Measurements from ENCODE around the gene CABS1.

CABS1 gene

DNA sequence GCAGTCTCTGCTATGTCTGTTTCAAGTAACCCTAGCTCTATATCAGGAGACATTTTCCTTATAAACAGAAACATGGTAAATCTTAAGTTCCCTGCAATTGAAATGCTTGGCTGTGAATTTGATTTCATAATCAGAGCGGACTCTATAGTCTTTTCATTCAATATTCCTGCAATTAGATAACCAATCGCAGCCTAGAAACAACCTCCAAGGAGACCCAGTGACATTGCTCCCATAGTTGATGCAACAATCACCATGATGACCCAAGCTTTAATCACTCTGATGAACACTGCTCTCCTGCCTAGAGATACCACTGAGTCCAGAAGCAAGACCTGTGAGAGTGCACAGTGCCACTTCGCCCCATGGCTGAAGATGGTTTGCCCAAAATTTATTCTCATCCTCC, at the start of gene CABS1:
Gene CABS1, plus strand, starts transcription at position 301 of the 400 bp plus-strand sequence. Its CDS starts 59 bp downstream, at position 360.
- no peak for DNase-seq

DNA sequence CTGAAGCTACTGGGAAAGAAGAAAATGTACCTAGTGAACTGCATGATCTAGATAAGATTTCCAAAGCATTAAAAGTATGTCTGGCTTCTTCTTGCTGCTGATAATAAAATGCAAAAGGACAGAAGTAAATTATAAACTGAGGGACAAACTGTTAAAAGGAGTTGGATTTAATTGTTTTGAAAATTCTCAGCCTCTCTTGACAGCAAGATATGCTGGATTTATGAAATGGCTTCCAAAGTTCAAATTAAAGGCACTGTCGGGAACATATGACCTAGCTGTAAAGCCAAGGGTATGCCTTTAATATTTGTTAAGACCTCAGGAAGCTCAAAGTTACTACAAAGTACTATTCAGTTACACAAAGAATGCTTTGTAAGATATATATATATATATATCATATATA, 46.1 kb upstream of the CABS1 start:
- no peak for DNase-seq

DNA sequence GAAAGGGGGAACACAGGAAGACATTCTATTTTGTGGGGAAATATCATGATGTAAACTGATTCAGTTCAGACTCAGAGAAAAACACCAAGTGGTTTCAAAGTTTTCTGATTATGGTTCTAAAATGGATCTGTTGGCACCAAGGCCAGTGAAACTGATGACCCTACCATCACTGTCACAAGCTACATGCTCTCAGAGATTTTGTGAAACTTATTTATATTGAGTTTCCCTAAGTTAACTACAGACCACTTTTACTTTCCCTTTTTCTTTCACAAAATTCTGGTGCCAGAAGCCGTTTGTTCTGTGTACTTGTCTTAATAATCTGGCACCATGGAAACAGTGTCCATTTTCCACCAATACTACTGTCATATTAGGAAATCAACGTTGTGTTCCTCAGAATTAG, 43.4 kb upstream of the CABS1 start:
- no peak for DNase-seq

DNA sequence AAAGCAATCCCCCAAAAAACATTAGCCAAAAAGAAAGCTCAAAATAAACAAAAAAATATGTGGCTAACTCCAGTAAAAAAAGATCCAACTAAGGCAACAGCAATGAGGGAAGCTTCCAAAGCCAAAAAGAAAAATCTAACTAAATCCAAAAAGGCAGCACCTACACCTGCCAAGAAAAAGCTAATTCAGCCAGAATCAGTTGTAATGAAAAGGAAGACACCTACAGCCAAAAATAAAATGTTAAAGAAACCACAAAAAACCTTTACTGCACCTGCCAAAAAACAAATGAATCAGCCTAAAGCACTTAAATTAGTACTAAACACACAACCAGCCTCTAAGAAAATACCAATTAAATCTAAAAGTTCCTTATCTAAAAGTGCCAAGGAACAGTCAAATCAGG, 37.2 kb upstream of the CABS1 start:
- DNase-seq, result no peak

DNA sequence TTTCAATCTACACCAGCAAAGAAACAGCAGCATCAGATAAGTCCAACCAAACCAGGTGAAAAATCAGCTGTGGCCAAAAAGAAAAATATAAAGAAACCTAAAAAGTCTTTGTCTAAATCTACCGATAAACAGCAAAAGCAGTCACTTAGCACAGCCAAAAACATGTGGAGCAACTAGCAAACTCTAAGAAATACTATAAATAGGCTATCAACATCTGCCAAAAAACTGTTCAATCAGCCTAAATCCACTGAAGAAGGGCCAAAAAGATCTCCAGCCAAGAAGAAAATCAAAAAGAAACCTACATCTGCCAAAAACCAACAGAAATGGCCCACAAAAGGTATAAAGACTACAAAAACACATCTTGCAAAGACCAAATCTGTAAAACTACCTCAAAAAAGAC, 36.7 kb upstream of the CABS1 start:
- DNase-seq, result no peak

DNA sequence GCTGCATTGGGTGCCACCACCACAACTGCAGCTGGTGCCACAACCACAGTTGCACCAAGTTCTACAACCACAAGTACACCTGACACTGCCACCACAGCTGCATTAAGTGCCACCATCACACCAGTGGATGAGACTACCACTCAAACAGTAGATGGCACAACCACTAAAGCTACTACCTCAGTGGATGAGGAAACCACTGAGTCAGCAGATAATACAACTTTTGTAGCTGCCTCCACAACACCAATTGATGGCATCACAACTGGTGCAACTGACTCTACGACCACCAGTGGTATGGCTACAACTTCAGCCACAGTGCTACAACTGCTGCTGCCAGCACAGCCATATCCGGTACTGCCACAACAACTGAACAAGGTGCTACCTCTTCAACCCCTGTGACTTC, 35.1 kb upstream of the CABS1 start:
- DNase-seq, result no peak

DNA sequence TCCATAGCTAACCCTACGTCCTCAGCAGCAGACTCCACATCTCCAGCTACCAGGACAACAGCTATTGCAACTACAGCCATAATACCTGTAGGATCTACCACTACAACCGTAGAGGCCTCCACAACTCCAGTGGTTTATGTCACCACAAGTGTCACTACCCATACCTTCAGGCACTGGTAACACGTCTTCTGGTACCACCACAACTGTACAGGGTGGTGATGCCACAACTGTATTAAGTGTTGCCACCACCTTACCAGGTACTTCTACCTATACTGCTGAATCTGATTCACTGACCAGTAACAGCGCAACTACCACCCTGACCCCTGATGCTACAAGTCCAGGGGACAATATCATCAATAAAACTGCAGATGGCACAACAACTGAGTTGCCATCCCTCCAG, 34.6 kb upstream of the CABS1 start:
- DNase-seq, result no peak

DNA sequence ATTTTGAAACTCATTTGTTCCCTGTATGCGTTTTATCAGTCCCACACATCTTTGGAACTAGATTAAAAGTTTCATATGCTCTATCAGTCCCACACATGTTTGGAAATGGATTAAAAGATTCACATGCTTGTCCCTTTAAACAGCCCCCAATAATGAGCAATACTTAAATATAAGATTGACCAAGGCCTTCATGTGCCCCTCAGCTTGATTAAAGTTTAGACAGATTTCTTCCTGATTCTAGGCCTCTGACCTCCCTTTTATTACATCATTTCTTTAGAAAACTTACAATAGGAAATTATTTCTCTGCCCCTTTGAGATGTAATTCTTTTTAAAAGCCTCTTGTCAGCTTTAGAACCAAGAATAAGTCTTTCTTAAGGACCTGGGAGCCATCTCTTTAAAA, 31.7 kb upstream of the CABS1 start:
- no peak for DNase-seq

DNA sequence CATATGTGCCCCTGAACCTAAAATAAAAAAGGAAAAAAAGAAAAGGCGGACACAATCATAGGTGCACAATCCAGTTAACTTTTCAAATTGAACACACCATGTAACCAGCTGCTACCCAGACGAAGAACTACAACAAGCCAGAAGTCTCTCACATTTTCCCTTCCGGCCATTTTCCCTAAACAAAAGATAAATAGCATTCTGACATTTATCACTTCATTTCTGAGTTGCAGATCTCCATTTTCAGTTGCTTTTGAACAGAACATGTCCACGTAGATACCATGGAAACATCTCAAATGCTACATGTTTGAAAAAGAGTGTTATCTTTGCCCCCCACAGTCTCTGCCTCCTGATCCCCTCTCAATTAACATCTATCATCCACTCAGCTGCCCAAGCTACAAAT, 29.2 kb upstream of the CABS1 start:
- DNase-seq, result no peak

DNA sequence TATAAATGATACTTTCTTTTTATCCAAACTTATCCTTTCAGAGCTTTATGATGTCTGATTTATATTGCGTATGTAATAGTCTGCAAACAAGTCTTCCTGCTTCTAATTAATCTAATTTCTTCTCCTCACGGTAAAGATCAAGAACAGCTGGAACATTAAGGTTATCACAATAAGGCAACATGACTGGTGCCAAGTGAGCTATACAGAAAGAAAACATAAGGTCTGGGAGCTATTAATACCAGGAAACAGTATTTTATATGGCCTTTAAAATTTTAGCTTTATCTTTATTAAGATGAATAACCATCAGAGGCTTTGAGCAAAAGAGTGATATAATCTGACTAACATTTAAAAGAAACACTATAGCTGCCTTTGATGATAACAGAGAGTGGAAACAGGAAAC, 28.7 kb upstream of the CABS1 start:
- DNase-seq, result no peak

DNA sequence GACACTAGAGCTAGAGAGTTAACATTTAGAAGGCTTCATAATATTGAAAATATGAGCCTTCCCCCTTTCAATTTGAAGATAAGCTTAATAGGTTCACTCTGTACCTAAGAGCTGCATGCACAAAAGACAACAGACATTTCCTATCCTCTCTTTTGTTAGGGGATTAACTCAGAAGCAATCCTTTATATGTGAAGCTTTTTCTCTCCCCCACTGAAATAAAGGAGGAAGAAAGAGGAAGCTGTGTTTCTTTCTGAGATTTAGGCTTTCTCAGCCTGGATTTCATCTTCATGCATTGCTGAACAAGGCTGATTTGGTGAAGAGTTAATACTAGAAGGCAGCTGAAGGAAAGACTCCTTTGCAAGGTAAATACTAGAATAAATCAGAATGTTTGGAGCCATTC, 21.0 kb upstream of the CABS1 start:
- DNase-seq, result no peak

DNA sequence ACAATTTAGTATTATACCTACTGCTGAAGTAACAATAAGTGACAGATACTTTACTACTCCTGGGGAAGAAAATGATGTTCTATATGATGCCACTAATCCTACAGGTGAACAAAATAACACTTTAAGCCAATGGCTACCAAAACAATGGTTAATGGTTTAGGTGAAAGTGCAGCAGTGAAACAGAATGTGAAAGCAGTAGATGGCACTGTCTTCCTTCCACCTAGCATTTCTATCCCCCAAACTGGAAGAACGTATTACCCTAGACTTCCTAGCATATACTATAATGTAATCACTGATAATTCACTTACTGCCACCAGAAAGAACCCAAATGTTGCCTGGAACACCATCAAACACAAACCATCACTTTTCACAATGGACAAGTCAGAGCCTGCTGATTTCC, 18.9 kb upstream of the CABS1 start:
- DNase-seq, result no peak

DNA sequence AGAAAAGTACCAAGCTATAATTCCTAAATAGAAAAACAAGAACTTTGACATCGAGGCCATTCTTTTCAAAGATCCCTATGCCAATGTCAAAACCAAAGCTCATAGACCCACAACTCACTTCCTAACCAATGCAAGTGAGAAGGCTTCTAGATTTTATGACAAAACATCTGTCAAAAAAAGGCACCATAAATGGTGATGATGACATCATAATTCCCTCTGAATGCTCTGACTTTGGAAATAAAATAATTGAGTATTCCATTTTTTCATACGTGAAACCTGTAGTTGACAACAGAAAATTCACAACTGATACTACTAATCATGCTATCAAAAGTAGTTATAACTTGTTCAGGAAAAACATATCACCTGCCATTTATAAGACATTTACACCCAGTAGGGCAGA, 8.7 kb upstream of the CABS1 start:
- DNase-seq, result no peak

DNA sequence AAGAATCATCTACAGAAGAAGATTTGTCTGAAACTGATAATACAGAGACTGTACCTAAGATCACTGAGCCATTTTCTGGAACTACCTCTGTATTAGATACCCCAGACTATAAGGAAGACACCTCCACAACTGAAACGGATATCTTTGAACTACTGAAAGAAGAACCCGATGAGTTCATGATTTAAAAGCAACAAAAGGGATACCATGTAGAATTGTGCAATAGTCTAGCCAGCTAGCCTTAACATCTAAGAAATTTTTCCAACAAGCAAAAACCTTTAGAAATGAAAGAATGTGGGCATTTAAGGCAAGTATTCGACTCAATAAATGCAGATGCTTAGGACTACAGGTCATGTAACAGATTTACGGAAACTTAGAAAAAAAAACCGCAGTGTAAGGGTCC, 1.3 kb downstream of the CABS1 start:
- no peak for DNase-seq

DNA sequence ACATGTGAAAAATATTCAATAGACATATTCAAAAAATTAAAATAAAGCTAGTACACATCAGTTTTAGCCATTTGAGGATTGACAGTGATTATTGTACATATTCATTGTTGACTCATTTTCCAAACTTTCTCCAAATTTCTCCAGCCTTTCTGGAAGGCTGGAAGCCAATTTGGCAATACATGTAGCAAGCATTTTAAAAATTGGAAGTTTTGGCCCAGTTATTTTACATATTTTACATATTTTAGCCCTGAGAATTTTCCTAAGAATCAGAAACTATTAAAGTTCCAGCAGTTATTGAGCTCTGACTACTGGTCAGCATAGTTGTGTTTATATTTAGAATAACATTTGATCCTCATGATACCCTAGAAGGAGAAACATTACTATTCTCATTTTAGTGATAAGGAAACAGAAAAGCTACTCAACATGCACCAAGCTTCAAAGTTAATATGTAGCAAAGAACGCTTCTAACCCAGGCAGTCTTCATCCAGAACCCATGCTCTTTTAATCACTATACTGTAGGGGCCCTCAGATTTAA, 3.2 kb downstream of the CABS1 start:
- no peak for DNase-seq

DNA sequence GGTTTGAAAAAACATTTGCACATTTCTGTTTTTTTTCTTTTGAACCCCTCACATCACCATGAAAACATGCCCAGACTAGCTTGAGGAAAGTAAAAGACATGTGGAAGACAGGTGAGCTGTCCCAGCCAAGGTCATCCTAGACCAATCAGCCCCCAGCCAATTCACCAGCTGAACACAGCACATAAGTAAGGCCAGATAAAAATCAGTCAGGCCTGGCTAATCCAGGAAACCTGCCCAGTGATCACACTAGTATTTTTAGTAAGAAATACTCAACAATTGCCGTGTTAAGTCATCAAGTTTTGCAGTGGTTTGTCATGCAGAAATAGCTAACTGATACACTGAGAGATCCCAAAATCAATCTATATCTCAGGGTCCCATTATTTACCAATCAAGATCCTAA, 21.4 kb downstream of the CABS1 start:
- no peak for DNase-seq

DNA sequence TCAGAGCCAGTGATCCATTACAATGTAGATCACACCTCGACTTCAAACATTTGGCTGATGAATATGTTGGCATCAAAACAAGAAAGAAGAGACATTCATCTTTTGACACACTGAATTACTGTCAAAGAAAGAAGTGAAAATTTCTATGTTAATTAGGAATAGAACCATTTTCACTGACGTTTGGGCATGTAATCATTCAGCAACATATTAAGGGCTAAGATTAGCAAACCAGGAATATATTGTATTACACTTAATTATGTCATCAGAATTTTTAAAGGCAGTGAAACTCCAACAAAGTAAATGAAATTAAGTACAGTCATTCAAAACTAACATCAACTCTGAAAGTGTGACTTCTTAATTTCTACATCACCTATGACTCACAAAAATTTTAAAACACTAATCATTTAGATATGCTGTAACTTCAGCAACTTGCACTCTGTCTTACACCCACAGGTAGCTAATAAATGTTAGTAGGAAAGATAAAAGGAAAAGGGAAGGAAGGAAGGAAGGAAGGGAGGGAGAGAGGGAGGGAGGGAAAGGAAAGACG, 24.4 kb downstream of the CABS1 start:
- DNase-seq, result no peak

DNA sequence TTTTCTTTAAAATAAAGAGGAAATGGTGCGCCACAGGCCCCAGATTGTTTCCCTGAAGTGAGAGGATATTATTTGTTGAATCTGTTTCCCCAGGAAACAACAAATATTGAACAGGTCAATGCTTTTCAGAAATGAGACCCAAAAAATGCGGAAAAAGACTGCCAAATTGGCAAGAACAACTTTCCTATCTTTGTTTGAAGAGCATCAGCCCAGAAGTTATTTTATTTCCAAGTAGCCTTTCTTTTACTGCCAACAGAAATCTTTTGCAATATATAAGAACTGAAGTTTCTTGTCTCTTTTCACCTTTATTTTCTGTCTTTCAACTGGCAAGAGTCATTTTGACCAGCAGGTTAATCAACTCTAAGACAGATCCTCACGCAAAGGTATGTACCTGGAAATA, 25.7 kb downstream of the CABS1 start, which contains the start of gene SMR3A:
Gene SMR3A, plus strand, starts transcription at position 301 of the 400 bp plus-strand sequence. CDS start 1,356 bp downstream, outside the sequence.
- no peak for DNase-seq

DNA sequence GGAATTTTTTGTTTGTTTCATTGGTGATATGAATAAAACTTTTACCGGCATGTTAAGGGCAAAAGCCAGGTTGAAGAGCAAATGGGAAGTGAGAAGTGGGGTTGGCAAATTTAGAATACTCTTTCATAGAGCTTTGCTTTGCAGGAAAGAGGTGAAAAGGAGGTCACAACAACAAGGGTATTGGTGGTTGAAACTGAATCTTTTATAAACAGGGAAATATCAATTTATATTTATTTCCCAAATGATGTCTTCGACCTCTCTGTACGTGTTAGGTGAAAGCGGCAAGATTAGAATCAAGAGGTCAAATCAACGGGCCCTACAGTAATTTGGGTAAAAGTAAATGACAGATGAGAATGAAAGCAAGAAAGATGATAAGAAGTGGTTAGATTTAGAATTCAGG, 29.2 kb downstream of the CABS1 start:
- no peak for DNase-seq

DNA sequence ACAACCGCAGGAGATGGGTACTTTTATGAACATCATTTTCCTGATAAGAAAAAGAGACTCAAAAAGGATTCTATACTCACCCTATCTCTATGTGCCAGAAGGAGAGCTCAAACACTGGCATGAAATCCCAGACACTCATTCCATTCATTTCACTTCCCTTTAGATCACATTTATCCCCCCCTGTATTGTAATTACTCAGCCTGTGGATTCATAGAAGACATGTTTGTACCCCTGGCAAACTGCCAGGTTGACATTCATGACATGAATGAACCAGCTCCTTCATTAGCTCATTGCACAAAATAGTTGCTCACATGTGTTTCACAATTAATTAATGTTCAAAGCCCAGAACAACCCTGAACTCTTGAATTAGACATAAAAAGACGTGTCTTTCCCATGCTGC, 30.7 kb downstream of the CABS1 start:
- DNase-seq, result no peak

DNA sequence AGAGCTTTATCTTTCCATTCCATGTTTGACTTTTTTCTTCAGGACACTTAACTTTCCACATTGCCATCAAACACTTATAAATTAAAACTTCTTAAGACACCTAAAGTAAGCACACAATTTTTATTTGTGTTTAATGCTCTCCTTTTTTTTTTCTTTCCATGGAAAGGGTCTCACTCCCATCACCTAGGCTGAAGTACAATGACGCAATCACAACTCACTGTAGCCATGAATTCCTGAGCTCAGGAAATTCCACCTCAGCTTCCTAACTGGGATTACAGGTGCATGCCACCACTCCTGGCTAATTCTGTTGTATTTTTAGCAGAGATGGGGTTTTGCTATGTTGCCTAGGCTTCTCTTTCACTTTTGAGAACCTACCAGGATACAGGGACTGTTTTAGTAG, 33.0 kb downstream of the CABS1 start:
- DNase-seq, result no peak

DNA sequence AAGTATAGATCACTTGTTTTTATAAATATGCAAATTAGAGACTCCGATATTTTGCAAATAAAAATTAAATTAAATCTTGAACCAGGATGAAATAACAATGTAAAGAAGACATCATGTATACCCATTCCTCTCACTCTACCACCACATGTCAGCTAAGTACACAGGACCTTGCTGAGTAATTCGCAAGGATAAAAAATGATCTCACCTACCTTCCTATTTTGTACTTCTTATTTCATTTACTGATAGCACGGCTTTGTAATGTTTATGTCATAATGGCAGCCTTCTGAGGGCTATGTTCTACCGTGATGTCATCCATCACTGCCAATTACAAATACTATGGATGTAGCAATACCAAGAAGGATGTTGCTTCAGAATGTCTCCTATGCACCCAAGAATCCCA, 37.2 kb downstream of the CABS1 start:
- no peak for DNase-seq

DNA sequence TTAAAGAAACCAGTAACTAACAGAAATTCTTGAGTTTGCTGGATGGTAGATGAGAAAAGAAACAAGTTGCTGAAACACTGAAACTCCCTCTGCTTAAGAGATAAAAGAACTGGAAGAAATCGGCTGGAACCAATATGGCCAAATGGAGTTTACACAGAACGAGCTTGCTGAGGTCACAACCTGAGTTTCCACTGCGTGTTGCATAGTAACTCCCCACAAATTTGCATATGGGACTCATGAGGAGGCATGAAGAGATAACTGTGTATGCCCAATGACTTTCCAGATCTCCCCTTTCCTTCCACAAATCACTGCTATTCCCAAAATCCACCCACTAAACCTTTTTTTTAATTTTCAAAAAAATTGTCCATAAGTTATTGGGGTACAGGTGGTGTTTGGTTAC, 38.0 kb downstream of the CABS1 start:
- no peak for DNase-seq

DNA sequence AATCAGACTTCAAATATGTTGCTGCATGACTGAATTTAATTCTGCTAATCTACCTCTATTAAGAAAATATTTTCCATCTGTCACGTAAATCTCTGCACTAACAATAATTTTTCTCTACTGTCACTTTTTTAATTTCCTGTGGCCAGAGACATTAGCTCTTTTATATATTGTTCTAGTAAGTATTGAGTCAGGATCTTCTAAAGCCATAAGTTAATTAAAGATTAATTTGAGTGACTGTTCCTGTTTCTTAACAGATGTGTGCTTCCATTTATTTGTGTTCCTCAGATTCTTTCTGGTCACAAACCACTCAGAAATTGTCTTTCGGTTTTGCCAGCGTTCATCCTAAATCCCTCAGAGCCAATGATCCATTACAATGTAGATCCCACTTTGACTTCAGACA, 45.8 kb downstream of the CABS1 start:
- DNase-seq, result no peak

DNA sequence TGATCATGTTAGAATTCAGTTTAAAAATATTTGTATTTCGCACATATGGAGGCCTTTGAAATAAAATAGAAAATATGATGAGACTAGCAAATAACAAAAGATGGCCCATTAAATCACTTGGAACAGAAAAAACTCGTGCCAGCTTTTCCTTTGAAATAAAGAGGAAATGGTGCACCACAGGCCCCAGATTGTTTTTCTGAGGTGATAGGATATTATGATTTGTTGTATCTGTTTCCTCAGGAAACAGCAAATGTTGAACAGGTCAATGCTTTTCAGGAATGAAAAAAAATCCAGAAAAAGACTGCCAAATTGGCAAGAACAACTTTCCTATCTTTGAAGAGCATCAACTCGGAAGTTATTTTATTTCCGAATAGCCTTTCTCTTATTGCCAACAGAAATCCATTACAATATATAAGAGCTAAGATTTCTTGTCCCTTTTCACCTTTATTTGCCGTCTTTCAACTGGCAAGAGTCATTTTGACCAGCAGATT, 48.0 kb downstream of the CABS1 start, which contains the start of gene SMR3B:
Gene SMR3B, plus strand, starts transcription at position 441 of the 491 bp plus-strand sequence. CDS start 1,380 bp downstream, outside the sequence.
- DNase-seq, result no peak
